Measurements from ENCODE around the gene BTBD19.
"Not testable (repeated sequence)": the region's sequence is repeated elsewhere in the genome, so short reads cannot be mapped to it uniquely, and the experiment has no call there.

Gene BTBD19, protein sequence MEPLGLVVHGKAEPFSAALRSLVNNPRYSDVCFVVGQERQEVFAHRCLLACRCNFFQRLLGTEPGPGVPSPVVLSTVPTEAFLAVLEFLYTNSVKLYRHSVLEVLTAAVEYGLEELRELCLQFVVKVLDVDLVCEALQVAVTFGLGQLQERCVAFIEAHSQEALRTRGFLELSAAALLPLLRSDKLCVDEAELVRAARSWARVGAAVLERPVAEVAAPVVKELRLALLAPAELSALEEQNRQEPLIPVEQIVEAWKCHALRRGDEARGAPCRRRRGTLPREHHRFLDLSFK

DNA sequence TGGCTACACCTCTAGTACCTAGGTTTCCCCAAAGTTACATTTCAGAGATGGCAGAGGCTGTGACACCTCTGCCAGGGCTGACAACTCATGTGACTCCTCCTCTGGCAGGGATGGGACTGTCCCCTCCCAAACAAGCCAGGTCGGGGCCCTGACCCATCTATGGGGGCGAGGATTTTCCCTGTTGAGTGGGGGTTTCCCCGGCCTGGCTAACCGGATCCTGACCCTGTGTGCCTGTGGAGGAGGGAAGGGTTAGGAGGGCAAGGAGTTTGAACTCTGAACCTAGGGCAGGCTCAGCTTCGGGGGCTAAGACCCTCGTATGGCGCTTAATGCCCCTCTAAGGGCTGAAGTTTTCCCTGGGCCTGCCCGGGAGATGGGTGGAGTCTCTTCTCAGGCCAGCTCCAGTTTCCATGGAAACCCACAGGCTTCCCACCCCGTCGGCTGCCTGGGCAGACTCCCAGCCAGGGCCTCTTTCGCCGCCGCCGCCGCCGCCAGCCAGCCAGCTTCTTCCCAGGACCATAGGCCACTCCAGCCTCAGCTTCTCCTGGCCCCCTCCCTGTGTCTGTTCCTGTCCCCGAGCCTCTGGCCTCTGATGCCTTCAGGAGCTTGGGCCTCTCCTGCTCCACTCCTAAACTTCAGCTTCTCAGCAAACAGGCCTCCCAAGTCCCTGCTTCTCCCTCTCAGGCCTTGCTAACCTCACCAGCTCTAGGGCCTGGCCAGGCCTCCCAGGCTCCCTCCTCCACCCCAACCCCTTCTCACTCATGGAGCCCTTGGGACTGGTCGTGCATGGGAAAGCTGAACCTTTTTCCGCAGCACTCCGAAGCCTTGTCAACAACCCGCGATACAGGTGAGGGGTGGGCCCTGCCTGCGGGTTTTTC, at the start of gene BTBD19:
Gene BTBD19, plus strand, starts transcription at position 461 of the 875 bp plus-strand sequence. Its CDS starts 298 bp downstream, at position 759.
- peak in 4 of 6 experiments; percentile 46 to 75 (median 60) for DNase-seq

DNA sequence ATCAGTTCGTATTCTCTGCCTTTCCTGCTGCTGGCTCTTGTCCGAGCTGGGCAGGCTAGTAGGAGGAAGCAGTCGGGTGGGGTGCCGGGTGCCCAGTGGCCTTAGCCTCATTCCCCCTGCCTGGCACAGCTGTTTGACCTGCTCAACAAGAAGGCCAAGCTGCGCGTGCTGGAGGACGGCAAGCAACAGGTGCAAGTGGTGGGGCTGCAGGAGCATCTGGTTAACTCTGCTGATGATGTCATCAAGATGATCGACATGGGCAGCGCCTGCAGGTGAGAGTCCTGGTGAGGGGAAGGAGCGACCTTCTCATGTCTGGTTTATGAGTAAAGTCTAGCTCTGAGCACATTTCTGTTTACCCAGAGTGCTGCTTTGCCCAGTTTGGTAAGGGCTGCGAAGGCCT, 49.2 kb upstream of the BTBD19 start:
- DNase-seq: no peak

DNA sequence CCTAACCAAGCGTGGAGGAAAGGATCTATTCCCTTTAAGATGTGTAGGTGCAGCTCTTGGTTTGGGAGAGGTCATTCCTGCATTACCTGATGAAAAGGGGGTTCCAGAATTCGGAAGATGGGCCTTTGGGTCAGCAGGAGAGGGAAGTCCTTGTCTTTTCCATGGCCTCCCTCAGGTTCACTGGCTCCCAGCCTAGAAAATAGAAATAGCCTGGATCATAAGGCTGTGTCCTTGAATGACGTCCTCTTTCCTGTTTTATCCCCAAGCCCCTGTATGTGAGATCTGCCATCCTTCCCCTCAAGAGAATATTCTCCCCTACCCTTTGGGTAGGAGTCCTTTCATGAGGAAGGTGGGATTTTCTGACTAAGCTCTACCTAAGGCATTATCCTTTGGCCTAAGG, 47.4 kb upstream of the BTBD19 start:
- no peak for DNase-seq

DNA sequence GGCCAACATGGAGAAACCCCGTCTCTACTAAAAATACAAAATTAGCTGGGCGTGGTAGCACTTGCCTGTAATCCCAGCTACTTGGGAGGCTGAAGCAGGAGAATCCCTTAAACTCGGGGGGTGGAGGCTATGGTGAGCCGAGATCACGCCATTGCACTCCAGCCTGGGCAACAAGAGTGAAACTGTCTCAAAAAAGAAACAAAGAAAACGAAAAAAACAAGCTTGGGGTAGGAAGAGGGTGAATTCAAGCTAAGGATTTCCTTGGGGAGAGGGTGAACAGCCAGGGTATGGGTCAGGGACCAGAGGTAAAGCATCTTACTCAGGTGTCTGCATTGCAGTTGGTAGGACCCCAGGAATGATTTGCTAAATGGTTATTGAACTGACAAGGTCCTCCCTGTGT, 41.9 kb upstream of the BTBD19 start:
- DNase-seq: not testable (repeated sequence)

DNA sequence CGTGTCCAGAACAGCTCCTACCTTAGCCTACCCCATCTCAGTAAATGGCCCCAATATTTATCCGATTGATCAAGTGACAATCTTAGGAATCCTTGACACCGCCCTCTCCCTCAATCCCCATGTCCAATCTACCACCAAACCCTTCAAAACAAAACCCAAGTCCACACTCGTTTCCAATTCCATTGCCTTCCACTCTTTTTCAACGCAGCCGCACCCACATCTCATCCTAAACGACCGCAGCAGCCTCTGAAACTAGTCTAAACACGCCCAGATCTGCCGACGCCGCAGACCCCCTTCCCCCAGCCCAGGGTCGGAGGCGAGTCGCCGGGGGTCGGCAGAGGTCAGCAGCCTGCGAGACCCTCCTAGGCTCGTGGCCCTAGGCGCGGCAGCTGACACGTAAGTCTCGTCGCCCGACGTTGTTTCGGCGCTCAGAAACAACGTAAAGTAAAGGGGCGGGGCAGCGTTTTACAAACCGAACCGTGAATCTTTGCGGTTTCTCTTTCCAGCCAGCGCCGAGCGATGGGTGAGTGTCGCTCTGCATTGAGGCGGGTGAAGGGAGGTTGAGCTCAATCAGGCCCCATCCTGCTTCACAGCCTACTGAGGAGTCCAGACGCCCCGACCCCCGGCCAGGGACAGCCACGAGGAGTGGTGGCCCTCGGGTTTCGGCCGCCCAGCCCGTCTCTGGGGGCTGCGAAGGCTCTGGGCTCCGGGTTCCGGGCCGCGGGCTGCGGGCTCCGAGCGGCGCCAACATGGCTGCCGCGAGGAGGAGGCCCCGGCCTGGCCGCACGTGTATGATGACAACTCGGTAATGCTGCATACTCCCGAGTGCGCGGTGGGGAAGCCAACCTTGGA, 33.0 kb upstream of the BTBD19 start, which contains the start of gene RPS8:
Gene RPS8, plus strand, starts transcription at position 463 of the 852 bp plus-strand sequence. Its CDS starts 57 bp downstream, at position 520.
- DNase-seq: peak; percentile 81 to 93 (median 84)

DNA sequence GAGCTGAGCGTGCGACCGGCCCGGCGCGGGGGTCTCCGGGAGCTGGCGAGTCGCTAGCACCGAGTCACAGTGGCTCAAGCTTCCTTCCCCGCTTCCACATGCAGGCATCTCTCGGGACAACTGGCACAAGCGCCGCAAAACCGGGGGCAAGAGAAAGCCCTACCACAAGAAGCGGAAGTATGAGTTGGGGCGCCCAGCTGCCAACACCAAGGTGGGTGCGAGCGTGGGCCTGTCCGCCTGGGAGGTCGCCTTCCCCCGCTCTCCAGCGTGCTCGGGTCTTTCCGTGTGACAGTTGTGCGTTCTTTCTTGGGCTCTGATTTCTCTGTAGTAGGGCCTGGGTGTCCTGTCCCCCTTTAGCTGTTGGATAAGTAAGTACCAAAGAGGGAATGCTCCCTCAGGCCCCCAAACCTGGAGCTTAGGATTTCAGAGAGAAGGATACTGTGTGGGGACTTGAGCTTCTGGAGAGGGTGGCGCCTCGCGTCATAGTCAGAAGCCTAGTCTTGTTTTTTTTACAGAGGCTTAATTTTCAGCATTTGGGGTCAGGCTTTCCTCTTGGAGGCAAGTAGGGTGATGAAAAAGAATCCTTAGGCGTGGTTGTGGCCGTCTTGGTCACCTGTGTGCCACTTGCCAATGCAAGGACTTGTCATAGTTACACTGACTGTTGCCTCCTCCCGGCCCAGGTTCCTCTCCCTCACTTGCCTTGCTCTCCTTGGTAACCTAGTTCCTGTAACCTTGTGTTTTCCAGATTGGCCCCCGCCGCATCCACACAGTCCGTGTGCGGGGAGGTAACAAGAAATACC, 32.2 kb upstream of the BTBD19 start:
- peak in 4 of 6 experiments; percentile 41 to 58 (median 49) for DNase-seq

DNA sequence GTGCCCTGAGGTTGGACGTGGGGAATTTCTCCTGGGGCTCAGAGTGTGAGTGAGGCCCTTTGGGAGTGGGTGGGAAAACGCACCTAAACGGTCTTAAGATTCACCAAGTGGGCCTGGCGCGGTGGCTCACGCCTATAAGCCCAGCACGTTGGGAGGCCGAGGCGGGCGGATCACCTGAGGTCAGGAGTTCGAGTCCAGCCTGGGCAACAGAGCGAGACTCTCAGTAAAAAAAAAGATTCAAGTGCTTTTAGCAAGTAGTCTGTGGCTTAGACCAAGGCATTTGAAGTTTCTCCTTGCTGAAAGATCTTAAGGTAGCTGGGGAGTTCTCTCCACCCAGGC, 31.6 kb upstream of the BTBD19 start:
- no peak for DNase-seq

DNA sequence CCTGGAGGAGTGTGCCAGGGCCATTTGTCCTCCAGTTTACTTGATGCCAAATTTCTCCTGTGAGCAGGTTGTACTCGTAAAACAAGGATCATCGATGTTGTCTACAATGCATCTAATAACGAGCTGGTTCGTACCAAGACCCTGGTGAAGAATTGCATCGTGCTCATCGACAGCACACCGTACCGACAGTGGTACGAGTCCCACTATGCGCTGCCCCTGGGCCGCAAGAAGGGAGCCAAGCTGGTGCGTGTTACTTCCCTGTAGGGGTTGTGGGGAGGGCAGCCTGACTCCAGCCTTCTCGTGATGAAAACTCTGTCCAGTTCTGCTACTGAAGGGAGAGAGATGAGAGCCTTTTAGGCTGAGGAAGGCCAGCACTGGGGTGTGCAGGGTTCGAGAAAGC, 30.8 kb upstream of the BTBD19 start:
- no peak for DNase-seq

DNA sequence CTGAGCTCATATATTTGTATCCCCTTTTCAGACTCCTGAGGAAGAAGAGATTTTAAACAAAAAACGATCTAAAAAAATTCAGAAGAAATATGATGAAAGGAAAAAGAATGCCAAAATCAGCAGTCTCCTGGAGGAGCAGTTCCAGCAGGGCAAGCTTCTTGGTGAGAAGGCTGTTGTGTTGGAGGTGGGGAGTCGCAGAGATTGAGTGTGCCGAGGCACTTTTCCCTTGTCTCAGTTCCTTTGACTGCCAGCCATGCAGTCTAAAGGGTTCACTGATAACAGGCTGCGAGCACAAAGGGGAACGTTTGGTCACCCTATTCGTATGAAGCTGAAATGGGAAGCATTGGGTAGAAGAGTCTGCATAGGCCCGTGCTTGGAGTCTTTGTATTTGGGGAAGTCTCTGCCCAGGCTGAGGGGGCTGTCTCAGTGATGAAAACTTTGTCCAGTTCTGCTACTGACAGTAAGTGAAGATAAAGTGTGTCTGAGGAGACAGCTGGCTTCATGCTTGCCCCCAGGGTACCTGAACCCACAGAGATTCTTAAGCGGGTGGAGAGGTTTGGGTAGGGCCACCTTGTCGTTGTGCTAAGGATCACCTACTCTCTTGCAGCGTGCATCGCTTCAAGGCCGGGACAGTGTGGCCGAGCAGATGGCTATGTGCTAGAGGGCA, 30.2 kb upstream of the BTBD19 start:
- DNase-seq: no peak

DNA sequence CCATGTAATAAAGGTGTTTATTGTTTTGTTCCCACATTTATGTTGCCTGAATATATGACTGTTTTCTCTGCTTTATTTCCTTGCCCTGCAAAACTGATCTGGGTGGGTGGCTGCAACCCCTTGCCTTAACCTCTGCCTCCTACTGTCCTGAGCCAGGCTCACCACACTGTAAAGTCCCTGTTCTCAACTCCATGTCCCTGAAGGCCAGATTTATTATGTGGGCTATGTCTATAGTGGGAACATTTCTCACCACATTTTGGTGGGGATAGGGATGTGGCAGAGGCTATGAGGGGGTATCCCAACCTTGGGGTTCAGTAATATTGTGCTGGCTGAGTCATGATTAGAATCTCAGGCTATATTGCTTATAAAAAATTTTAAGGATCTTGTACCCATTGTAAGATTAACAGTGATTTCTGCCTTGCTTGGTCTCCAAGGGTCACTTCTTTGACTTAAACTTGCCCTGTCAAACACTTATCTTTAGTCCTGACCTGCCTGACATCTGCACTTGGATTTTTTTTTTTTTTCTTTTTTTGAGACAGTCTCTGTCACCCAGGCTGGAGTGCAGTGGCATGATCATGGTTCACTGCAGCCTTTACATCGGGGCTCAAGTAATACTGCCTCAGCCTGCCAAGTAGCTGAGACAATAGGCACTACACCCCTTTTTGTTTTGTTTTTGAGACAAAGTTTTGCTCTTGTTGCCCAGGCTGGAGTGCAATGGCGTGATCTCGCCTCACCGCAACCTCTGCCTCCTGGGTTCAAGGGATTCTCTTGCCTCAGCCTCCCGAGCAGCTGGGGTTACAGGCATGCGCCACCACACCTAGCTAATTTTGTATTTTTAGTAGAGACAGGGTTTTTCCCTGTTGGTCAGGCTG, 29.4 kb upstream of the BTBD19 start:
- DNase-seq: no peak

DNA sequence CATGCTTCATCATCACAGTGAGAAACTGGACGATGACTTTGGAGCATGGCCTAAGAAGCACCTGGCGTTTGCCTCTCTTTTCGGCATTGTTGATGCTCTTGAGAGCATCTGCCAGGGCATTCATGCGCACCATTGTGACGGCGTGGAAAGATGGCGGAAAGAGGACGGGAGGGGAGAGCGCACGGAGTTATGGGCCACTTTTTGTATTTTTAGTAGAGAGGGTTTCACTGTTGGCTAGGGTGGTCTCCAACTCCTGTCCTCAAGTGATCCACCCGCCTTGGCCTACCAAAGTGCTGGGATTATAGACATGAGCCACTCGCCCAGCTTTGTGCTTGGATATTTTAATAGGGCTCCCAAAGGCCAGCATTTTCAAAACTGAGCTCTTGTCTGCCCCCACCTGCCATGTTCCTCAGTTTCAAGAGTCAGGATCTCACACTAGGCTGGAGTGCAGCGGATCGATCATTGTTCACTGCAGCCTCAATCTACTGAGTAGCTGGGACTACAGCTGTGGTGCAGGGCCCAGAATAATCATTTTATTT, 27.7 kb upstream of the BTBD19 start:
- no peak for DNase-seq

DNA sequence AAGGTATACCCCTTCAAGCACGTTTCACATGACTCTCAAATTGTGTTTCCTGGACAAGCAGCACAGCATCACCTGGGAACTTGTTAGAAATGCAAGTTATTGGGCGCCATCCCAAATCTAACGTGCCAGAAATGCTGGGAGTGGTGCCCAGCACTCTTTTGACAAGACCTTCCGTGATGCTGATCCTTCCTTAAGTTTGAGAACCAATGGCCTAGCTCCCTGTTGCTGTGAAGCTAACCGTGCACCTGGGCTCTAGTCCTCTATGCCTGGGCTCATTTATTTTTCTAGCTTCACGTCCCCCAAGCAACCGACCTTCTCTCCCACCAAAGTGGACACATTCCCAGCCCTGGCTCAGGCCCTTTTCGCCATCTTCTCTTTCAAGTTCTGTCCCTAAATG, 24.6 kb upstream of the BTBD19 start:
- no peak for DNase-seq

DNA sequence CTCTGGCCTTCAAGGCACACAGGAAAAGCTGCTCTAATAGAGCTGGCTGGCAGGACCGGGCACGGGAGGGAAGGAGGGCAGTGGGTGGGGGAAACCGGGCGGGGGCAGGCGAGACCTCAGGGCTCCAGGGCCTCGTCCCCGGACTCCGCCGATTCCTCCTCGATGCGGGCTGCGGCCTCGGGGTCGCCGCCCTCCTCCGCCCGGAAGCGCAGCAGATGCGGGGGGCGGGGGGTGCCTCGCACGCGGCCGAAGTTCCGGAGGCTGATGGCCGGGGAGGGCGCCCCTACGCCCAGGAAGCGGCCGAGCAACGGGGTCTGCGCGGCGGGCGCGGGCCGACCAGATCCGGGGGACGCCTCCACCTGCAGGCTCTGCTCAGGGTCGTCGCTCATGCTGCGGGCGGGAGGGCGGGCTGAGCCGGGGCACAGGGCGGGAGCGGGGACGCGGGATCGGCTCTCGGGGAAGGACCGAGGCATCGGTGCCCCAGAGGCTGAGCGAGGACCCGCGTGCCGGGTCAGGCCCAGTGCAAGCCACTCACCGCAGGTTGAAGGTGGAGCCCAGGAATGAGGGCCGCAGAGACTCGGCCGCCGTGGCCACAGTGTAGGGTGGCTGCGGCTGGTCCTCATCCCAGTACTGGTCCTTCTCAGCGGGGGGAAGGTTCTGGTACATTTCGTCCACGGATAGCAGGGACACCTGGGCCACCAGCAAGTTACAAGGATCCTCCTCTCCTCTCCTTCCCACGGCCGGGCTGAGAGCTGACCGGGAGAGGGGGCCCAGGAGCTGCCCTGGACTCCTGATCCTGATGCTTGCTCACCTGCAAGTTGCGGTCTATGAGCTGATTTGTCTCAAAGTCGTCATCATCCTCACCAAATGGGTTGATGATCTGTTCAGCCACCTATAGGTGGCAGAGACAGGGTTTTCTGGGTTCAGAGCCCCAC, 24.0 kb upstream of the BTBD19 start:
- DNase-seq: peak in 3 of 6 experiments; percentile 31 to 33 (median 32)

DNA sequence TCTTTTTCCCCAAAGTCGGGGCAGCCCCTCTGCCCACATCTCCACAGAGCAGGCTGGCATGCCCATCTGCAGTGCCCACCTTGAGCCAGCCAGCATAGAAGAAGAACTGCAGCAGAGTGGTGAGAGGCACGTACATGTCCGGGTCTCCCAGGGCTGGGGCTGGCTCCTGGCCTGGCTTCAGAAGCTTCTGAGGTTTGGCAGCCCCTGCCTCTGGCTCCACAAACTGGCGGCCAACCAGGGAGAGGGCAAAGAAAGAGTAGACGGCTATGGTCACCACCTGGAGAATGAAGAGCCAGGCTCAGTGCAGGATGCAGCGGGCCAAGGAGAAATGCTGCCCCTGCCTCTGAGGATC, 23.3 kb upstream of the BTBD19 start:
- no peak for DNase-seq

DNA sequence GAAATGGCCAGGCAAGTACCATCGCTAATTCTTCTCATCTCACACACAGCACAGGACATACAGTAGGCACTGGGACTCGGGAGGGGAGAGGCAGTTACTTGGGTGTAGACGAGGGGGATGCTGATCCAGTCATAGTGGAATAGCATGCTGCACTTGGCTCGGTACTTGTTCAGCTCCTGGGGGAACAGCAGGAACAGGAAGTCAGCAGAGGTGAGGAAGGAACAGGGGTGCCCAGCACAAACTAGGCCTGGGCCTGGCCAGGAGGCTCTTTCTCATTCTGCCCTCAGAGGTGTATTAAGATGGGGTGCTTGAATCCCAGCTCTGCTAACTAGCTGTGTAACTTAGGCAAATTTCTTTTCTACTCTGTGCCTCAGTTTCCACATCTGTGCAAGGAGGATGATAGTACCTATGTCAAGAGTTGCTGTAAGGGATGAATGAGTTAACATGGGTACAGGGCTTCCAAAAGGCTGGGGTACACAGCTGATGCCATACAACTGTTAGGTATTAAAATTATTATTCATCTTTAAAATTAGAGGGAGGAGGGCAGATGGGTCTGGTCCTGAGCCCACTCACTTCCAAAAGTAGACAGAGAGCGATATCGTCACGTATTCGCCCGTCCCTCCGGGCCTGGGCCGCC, 22.7 kb upstream of the BTBD19 start:
- no peak for DNase-seq

DNA sequence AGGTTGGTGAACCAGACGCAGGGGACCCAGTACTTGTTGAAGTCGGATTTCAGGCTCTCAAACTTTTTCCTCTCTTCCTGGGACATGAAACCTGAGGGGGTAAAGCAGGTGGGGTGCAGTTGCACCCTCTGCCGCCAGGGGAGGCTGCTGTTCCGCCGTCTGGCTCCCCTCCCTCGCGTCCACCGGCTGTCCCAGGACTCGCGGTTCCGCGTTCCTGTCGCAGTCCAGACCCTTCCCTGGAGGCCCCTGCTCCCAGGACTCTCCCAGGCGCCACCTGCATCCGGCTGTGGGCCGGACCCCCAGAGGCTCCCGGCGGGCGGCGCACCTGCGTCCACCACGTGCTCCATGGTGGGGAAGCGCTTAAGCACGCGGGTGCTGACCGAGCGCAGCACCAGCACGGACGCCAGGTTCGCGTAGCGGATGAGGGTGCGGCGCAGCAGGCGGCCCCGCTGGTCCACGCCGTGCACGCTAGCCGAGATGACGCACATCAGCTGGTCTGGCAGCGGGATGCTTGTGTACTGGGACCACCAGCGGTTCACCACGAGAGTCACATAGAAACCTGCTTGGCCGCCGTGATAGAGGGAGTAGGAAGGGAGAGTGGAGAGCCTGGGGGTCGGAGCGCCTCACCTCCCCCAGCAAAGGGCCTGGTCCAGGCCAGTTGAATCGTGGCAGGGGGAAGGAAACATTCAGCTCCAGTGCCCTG, 22.0 kb upstream of the BTBD19 start:
- DNase-seq: peak; percentile 57 to 84 (median 75)

DNA sequence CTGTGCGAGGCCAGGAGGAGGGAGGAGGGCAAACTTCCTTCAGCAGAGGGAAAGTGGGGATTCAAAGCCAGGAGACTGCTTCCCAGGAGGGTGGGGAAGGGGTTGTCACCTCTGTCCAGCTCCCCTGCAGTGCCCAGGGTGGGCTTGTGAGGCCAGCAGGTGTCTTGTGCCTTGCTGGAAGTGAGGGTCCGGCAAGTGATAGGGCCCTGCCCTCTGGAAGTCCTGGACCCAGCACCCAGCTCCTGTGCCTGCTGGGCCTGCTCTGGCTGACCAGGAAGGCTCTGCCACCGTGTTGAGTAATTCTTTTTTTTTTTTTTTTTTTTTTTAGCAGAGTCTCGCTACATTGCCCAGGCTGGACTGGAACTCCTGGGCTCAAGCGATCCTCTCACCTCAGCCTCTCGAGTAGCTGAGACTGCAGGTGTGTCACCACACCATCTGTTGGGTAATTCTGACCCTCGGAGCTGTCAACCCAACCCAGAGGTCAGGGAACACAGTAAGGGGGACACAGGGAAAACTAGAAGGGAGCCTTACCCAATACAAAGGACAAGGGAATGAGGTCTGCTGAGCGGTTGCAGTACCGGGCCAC, 21.4 kb upstream of the BTBD19 start:
- no peak for DNase-seq

DNA sequence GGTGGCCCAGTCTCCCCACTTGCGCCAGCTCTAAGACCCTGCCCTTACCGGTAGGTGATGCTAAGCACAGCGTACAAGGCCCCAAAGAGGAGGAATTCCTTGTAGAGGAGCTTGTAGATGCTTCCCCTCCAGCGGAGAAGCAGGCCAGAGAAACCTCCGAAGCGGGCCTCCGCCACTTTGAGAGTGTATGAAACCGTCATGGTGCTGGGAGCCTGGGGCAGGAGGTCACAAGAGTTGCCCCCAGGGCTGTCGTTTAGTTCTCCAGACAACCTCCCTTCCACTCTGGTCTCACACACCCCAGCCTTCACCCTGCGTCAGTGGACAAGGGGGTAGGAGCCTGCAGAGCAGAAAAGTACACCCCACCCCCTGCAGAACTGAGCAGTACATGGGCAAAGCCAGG, 20.8 kb upstream of the BTBD19 start:
- DNase-seq: no peak

Measured in stimulated activated naive CD4-positive, alpha-beta T cell (primary cell).